ENCODE measurements around the gene ICE1. TPM values are rescaled to one million over a fixed set of nuclear protein-coding genes. Genes with fewer than 3 reads are reported as not detected.
"Not testable (repeated sequence)": the region's sequence is repeated elsewhere in the genome, so short reads cannot be mapped to it uniquely, and the experiment has no call there.

The ICE1 gene
- total RNA-seq, 1 donor from 2014 or later: 37.9 TPM

- Mint-ChIP-seq H3K4me1 (no peaks in the 10 kb centered on the region), H3K4me3 (no peak overlapping the region), H3K27me3 (ENCODE audit: low read depth) (no peaks in the 10 kb centered on the region), H3K9me3 (peaks cover 12% of the 10 kb centered on the region), H3K27ac (no peak overlapping the region), H3K36me3 (no peaks in the 10 kb centered on the region)
- DNase-seq (ENCODE audit: low spot score in 2 of 2, unreplicated experiment in 2 of 2): no peak
- TF ChIP-seq CTCF (IDR thresholded peaks at IDR 0.05; ENCODE audit: unreplicated experiment): no peak
Observed at GRCh38 chr5:5405441-5405840, 17.0 kb upstream of the ICE1 start.

- DNase-seq (ENCODE audit: low spot score in 2 of 2, unreplicated experiment in 2 of 2): no peak
- no peak for TF ChIP-seq CTCF (IDR thresholded peaks at IDR 0.05; ENCODE audit: unreplicated experiment)
- H3K27ac Mint-ChIP-seq: no peak overlapping the region
- no peaks in the 10 kb centered on the region for H3K4me1 Mint-ChIP-seq
- H3K27me3 Mint-ChIP-seq (ENCODE audit: low read depth): no peaks in the 10 kb centered on the region
- peaks cover 29% of the 10 kb centered on the region for H3K9me3 Mint-ChIP-seq
- no peak overlapping the region for H3K4me3 Mint-ChIP-seq
- no peaks in the 10 kb centered on the region for H3K36me3 Mint-ChIP-seq
Observed at GRCh38 chr5:5407924-5408323, 14.6 kb upstream of the ICE1 start.

- Mint-ChIP-seq H3K4me1 (no peaks in the 10 kb centered on the region), H3K36me3 (no peaks in the 10 kb centered on the region), H3K4me3 (no peak overlapping the region), H3K27me3 (ENCODE audit: low read depth) (no peaks in the 10 kb centered on the region), H3K27ac (no peak overlapping the region), H3K9me3 (peaks cover 36% of the 10 kb centered on the region)
- TF ChIP-seq CTCF (IDR thresholded peaks at IDR 0.05; ENCODE audit: unreplicated experiment): no peak
- no peak for DNase-seq (ENCODE audit: low spot score in 2 of 2, unreplicated experiment in 2 of 2)
Observed at GRCh38 chr5:5409151-5409810, 13.2 kb upstream of the ICE1 start.

GRCh38 chr5:5413856-5414255 is 8.6 kb upstream of the ICE1 start:
- H3K9me3 Mint-ChIP-seq: peaks cover 35% of the 10 kb centered on the region
- not testable (repeated sequence) for DNase-seq (ENCODE audit: low spot score in 2 of 2, unreplicated experiment in 2 of 2); H3K27me3 Mint-ChIP-seq (ENCODE audit: low read depth); H3K4me3 Mint-ChIP-seq; H3K36me3 Mint-ChIP-seq; H3K4me1 Mint-ChIP-seq; H3K27ac Mint-ChIP-seq

- Mint-ChIP-seq H3K9me3 (peaks cover 32% of the 10 kb centered on the region), H3K4me3 (no peak overlapping the region), H3K27me3 (ENCODE audit: low read depth) (no peaks in the 10 kb centered on the region), H3K36me3 (no peaks in the 10 kb centered on the region), H3K4me1 (peaks cover 13% of the 10 kb centered on the region), H3K27ac (no peak overlapping the region)
- no peak for DNase-seq (ENCODE audit: low spot score in 2 of 2, unreplicated experiment in 2 of 2)
- TF ChIP-seq CTCF (IDR thresholded peaks at IDR 0.05; ENCODE audit: unreplicated experiment): no peak
Observed at GRCh38 chr5:5414999-5415398, 7.5 kb upstream of the ICE1 start.

GRCh38 chr5:5416733-5417132 is 5.7 kb upstream of the ICE1 start:
- TF ChIP-seq CTCF (IDR thresholded peaks at IDR 0.05; ENCODE audit: unreplicated experiment): no peak
- H3K27me3 Mint-ChIP-seq (ENCODE audit: low read depth): no peaks in the 10 kb centered on the region
- no peaks in the 10 kb centered on the region for H3K36me3 Mint-ChIP-seq
- no peak for DNase-seq (ENCODE audit: low spot score in 2 of 2, unreplicated experiment in 2 of 2)
- H3K4me3 Mint-ChIP-seq: no peak overlapping the region
- H3K9me3 Mint-ChIP-seq: peaks cover 19% of the 10 kb centered on the region
- no peak overlapping the region for H3K27ac Mint-ChIP-seq
- H3K4me1 Mint-ChIP-seq: peaks cover 27% of the 10 kb centered on the region
